Measurements from ENCODE around the gene IL1RAPL1. TPM values are rescaled to one million over a fixed set of nuclear protein-coding genes. Genes with fewer than 3 reads are reported as not detected.

The IL1RAPL1 gene
- total RNA-seq, 4 donors from 2014 or later, result 0.78 TPM; not detected in 3

- no peaks in the 10 kb centered on the region for H3K36me3 ChIP-seq
- intact Hi-C loops (cut with DNase I), result no loop called here
- H3K4me1 ChIP-seq, result no peaks in the 10 kb centered on the region
- WGBS, 2 donors, result 90 to 100% methylated on average over 2 of the region's 2 CpGs
- no peaks in the 10 kb centered on the region for H3K27me3 ChIP-seq
- TF ChIP-seq POLR2A (IDR thresholded peaks at IDR 0.05), result no peak
- TF ChIP-seq, protein P1, sequence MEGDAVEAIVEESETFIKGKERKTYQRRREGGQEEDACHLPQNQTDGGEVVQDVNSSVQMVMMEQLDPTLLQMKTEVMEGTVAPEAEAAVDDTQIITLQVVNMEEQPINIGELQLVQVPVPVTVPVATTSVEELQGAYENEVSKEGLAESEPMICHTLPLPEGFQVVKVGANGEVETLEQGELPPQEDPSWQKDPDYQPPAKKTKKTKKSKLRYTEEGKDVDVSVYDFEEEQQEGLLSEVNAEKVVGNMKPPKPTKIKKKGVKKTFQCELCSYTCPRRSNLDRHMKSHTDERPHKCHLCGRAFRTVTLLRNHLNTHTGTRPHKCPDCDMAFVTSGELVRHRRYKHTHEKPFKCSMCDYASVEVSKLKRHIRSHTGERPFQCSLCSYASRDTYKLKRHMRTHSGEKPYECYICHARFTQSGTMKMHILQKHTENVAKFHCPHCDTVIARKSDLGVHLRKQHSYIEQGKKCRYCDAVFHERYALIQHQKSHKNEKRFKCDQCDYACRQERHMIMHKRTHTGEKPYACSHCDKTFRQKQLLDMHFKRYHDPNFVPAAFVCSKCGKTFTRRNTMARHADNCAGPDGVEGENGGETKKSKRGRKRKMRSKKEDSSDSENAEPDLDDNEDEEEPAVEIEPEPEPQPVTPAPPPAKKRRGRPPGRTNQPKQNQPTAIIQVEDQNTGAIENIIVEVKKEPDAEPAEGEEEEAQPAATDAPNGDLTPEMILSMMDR (IDR thresholded peaks at IDR 0.05), result no peak
- no peaks in the 10 kb centered on the region for H3K9me3 ChIP-seq
- H3K27ac ChIP-seq, result no peak overlapping the region
- no peak overlapping the region for H3K4me3 ChIP-seq (replicated peaks in 1 of 3)
- no peak for DNase-seq
Observed at GRCh38 chrX:29640106-29640505, 1052.9 kb downstream of the IL1RAPL1 start.

DNA sequence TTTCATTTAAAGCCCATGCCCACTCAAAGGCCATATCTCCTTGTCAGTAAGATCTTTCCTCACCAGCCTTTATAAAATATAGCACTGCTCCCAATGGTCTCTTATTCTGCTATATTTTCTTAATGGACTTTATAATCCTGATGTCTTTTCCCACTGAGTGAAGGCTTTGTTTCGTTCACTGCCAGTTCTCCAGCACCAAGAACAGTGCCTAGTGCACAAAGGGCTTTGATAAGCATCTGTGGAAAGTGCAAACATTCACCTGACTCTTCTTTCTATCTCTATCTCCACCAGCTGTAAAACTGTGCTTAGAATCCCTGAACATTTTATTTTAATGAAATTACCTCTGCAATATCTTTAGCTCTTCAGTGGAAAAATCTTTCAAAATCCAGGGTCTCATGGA, 1054.2 kb downstream of the IL1RAPL1 start:
- no peak overlapping the region for H3K27ac ChIP-seq
- H3K27me3 ChIP-seq, result no peaks in the 10 kb centered on the region
- DNase-seq, result no peak
- 58 to 67% methylated on average over 1 of the region's 1 CpG for WGBS, 2 donors
- no peak overlapping the region for H3K4me3 ChIP-seq (replicated peaks in 1 of 3)
- intact Hi-C loops (cut with DNase I), result no loop called here
- H3K9me3 ChIP-seq, result no peaks in the 10 kb centered on the region
- TF ChIP-seq POLR2A (IDR thresholded peaks at IDR 0.05), result no peak
- TF ChIP-seq, protein P1 (IDR thresholded peaks at IDR 0.05), result no peak
- H3K4me1 ChIP-seq, result no peaks in the 10 kb centered on the region
- no peaks in the 10 kb centered on the region for H3K36me3 ChIP-seq

- Histone ChIP-seq H3K4me1 (no peaks in the 10 kb centered on the region), H3K27ac (no peak overlapping the region), H3K36me3 (no peaks in the 10 kb centered on the region), H3K9me3 (no peaks in the 10 kb centered on the region), H3K4me3 (replicated peaks in 1 of 3) (no peak overlapping the region), H3K27me3 (no peaks in the 10 kb centered on the region)
- no peak for DNase-seq
- TF ChIP-seq POLR2A (IDR thresholded peaks at IDR 0.05), result no peak
- TF ChIP-seq, protein P1 (IDR thresholded peaks at IDR 0.05), result no peak
- 96 to 98% methylated on average over 2 of the region's 2 CpGs for WGBS, 2 donors
- intact Hi-C loops (cut with DNase I), result no loop called here
Observed at GRCh38 chrX:29643181-29643580, 1055.9 kb downstream of the IL1RAPL1 start.

DNA sequence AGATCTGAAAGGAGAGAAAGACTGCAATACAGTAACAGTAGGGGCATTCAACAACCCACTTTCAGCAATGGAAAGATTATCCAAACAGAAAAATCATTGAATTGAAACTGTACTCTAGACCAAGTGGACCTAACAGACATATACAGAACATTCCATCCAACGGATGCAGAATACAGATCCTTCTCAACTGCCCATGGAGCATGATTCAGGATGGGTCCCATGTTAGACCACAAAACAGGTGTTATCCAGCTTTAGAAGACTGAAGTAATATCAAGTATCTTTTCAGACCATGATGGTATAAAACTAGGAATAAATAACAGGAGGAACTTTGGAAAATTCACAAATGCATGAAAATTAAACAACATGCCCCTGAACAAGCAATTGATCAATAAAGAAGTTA, 1060.9 kb downstream of the IL1RAPL1 start:
- intact Hi-C loops (cut with DNase I), result no loop called here
- Histone ChIP-seq H3K27me3 (no peaks in the 10 kb centered on the region), H3K4me1 (no peaks in the 10 kb centered on the region), H3K36me3 (no peaks in the 10 kb centered on the region), H3K4me3 (replicated peaks in 1 of 3) (no peak overlapping the region), H3K27ac (no peak overlapping the region), H3K9me3 (no peaks in the 10 kb centered on the region)
- WGBS, 2 donors, result 90 to 93% methylated on average over 1 of the region's 1 CpG
- TF ChIP-seq POLR2A (IDR thresholded peaks at IDR 0.05), result no peak
- TF ChIP-seq, protein P1 (IDR thresholded peaks at IDR 0.05), result no peak
- no peak for DNase-seq

DNA sequence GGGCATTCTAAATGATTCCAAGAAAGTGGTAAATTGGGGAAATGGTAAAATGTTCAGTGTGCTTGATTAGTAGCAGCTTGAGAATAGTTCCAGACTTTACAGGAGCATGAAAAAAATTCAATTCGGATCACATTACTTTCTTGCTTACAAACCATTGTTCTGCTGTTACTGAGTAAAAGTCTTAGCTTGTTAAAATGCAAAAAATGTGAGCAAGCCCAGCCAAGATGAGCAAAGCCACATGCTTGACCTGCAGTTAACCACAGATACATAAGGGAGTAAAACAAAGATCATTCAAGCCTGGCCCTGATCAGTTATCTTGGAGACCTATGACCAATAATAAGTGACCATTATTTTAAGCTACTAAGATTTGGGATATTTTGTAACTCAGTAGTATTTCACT, 1065.2 kb downstream of the IL1RAPL1 start:
- intact Hi-C loops (cut with DNase I), result no loop called here
- TF ChIP-seq POLR2A (IDR thresholded peaks at IDR 0.05), result no peak
- TF ChIP-seq, protein P1 (IDR thresholded peaks at IDR 0.05), result no peak
- Histone ChIP-seq H3K27me3 (no peaks in the 10 kb centered on the region), H3K4me1 (no peaks in the 10 kb centered on the region), H3K4me3 (replicated peaks in 1 of 3) (no peak overlapping the region), H3K36me3 (no peaks in the 10 kb centered on the region), H3K27ac (no peak overlapping the region), H3K9me3 (no peaks in the 10 kb centered on the region)
- WGBS, 2 donors, result 39 to 59% methylated on average over 1 of the region's 1 CpG
- no peak for DNase-seq

Data from thyroid gland (tissue), 4 donors.